ENCODE measurements around the gene ZNF503.

ZNF503 gene

GRCh38 chr10:75431180-75432111, 29.9 kb upstream of the ZNF503 start, which contains the start of gene LRMDA:
Gene LRMDA, plus strand, starts transcription at chr10:75431624.
- DNase-seq: no peak

GRCh38 chr10:75430000-75430763, 28.6 kb upstream of the ZNF503 start:
- no peak for DNase-seq

- DNase-seq: no peak
Measured at GRCh38 chr10:75429159-75429827, 27.7 kb upstream of the ZNF503 start.

- peak; percentile 23 for DNase-seq
Measured at GRCh38 chr10:75428434-75429158, 27.0 kb upstream of the ZNF503 start.

GRCh38 chr10:75427951-75428350, 26.4 kb upstream of the ZNF503 start:
- DNase-seq: no peak

GRCh38 chr10:75426880-75427279, 25.3 kb upstream of the ZNF503 start:
- DNase-seq: no peak

- no peak for DNase-seq
Measured at GRCh38 chr10:75425291-75426079, 23.9 kb upstream of the ZNF503 start.

- DNase-seq: no peak
Measured at GRCh38 chr10:75424571-75424970, 23.0 kb upstream of the ZNF503 start.

- no peak for DNase-seq
Measured at GRCh38 chr10:75422913-75423312, 21.3 kb upstream of the ZNF503 start.

GRCh38 chr10:75418712-75419111, 17.1 kb upstream of the ZNF503 start:
- no peak for DNase-seq

- DNase-seq: no peak
Measured at GRCh38 chr10:75418293-75418692, 16.7 kb upstream of the ZNF503 start.

- no peak for DNase-seq
Measured at GRCh38 chr10:75417522-75417927, 16.0 kb upstream of the ZNF503 start.

- no peak for DNase-seq
Measured at GRCh38 chr10:75414527-75414926, 13.0 kb upstream of the ZNF503 start.

GRCh38 chr10:75410132-75411005, 8.8 kb upstream of the ZNF503 start:
- DNase-seq: no peak

- DNase-seq: peak; percentile 62
Measured at GRCh38 chr10:75408911-75409885, 7.6 kb upstream of the ZNF503 start.

- DNase-seq: no peak
Measured at GRCh38 chr10:75408509-75408875, 6.9 kb upstream of the ZNF503 start.

- DNase-seq: peak; percentile 39
Measured at GRCh38 chr10:75407713-75408508, 6.3 kb upstream of the ZNF503 start.

GRCh38 chr10:75407224-75407712, 5.7 kb upstream of the ZNF503 start:
- DNase-seq: no peak
